ENCODE results near the gene PDCD1.

- TF ChIP-seq POLR2A (IDR thresholded peaks at IDR 0.05) (no peak), CTCF (IDR thresholded peaks at IDR 0.05) (no peak)
Measured at GRCh38 chr2:241827394-241827793, 31.3 kb downstream of the PDCD1 start.

Measured in thyroid gland (tissue), 4 donors.